HEK293T (cell line): ENCODE results near the gene RCL1.

Source experiments
- BHLHE40 ChIP-seq: fragments of 450-650 bp; IDR thresholded peaks from 2 replicates; pipeline ENCODE4 v1.6.1; 2016; ENCODE audit warnings: mild to moderate bottlenecking, moderate library complexity, borderline replicate concordance
- ELF4 ChIP-seq: fragments of 450-650 bp; IDR thresholded peaks from 2 replicates; pipeline ENCODE4 v1.6.1; 2017; ENCODE audit warnings: antibody characterized with exemption
- FOXA1 ChIP-seq: fragments of 450-650 bp; IDR thresholded peaks from 2 replicates; pipeline ENCODE4 v1.6.1; 2016; ENCODE audit warnings: mild to moderate bottlenecking
- FOXM1 ChIP-seq: fragments of 450-650 bp; IDR thresholded peaks from 2 replicates; pipeline ENCODE4 v1.6.1; 2017; ENCODE audit warnings: mild to moderate bottlenecking, borderline replicate concordance
- HDGF ChIP-seq: fragments of 450-650 bp; IDR thresholded peaks from 2 replicates; pipeline ENCODE4 v1.6.1; 2017; ENCODE audit warnings: antibody characterized with exemption, borderline replicate concordance
- NFRKB ChIP-seq: fragments of 450-650 bp; IDR thresholded peaks from 2 replicates; pipeline ENCODE4 v1.6.1; 2016; ENCODE audit warnings: mild to moderate bottlenecking, moderate library complexity
- SP1 ChIP-seq: fragments of 450-650 bp; IDR thresholded peaks from 2 replicates; pipeline ENCODE4 v1.6.1; 2017
- ZNF384 ChIP-seq: fragments of 450-650 bp; IDR thresholded peaks from 2 replicates; pipeline ENCODE4 v1.6.1; 2016

GRCh38 chr9:4831119-4831518 lies 38.4 kb downstream of the RCL1 start:
- TF ChIP-seq NFRKB (no peak), SP1 (no peak), FOXA1 (no peak), ELF4 (no peak), HDGF (no peak), ZNF384 (no peak), BHLHE40 (no peak), FOXM1 (no peak)
